Endothelial cell (in vitro differentiated cells): ENCODE measurements around the gene CYSTM1. TPM values are rescaled to one million over a fixed set of nuclear protein-coding genes. Genes with fewer than 3 reads are reported as not detected.

Source experiments
- DNase-seq: peaks from one replicate; pipeline ENCODE4 v3.0.0; 2021; ENCODE audit warnings: low spot score
- H3K27ac Mint-ChIP-seq: one replicate; pipeline ENCODE4 v1.8.0; 2021; ENCODE audit warnings: mixed read lengths, inconsistent platforms; ENCODE audit not compliant: unreplicated experiment
- H3K27me3 Mint-ChIP-seq: one replicate; pipeline ENCODE4 v1.8.0; 2021; ENCODE audit warnings: mild to moderate bottlenecking, moderate library complexity, mixed read lengths, inconsistent platforms; ENCODE audit not compliant: unreplicated experiment
- H3K36me3 Mint-ChIP-seq: one replicate; pipeline ENCODE4 v1.8.0; 2021; ENCODE audit warnings: mild to moderate bottlenecking, low read depth, mixed read lengths, inconsistent platforms; ENCODE audit not compliant: unreplicated experiment
- H3K4me1 Mint-ChIP-seq: one replicate; pipeline ENCODE4 v1.8.0; 2021; ENCODE audit warnings: mild to moderate bottlenecking, mixed read lengths, inconsistent platforms; ENCODE audit not compliant: unreplicated experiment
- H3K4me3 Mint-ChIP-seq: one replicate; pipeline ENCODE4 v1.8.0; 2021; ENCODE audit warnings: mild to moderate bottlenecking, mixed read lengths, inconsistent platforms; ENCODE audit not compliant: unreplicated experiment
- H3K9me3 Mint-ChIP-seq: one replicate; pipeline ENCODE4 v1.8.0; 2021; ENCODE audit warnings: mixed read lengths, inconsistent platforms; ENCODE audit not compliant: unreplicated experiment
- total RNA-seq: library from RNA; stranded (reverse); fragmentation: NEBNext Ultra II Directional; extraction: Animal tissue kit (Norgen Biotek cat#: 25700); gene quantifications from one replicate; pipeline ENCODE4 v1.2.1, GENCODE V29; 2021; ENCODE audit not compliant: unreplicated experiment
- TF ChIP-seq, protein P1 (sequence below): fragments of 200-600 bp; sonication (generic); IDR thresholded peaks from one replicate; pipeline ENCODE4 v1.5.0; 2021; ENCODE audit warnings: antibody characterized with exemption; ENCODE audit not compliant: unreplicated experiment

The CYSTM1 gene
- total RNA-seq, 1 donor from 2014 or later, result 21.7 TPM

DNA sequence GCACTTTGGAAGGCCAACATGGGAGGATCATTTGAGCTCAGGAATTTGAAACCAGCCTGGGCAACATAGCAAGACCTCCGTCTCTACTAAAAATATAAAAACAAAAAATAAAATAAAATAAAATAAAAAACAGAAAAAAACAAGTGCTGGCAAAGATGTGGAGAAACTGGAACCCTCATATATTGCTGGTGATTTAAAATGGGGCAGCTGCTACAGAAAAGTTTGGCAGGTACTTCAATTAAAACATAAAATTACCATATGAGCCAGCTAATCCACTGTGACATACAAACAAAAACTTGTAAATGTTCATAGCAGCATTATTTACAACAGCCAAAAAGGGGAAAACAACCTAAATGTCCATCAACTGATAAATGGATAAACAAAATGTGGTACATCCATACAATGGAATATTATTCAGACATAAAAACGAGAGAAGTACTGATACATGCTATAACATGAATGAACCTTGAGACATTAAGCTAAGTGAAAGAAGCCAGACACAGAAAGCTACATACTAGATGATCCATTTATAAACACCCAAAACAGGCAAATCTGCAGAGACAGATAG lies 85.2 kb downstream of the CYSTM1 start:
- DNase-seq, result no peak
- H3K36me3 Mint-ChIP-seq, result peaks cover 17% of the 10 kb centered on the region
- no peaks in the 10 kb centered on the region for H3K9me3 Mint-ChIP-seq
- H3K27me3 Mint-ChIP-seq, result peaks cover 2% of the 10 kb centered on the region
- TF ChIP-seq, protein P1, sequence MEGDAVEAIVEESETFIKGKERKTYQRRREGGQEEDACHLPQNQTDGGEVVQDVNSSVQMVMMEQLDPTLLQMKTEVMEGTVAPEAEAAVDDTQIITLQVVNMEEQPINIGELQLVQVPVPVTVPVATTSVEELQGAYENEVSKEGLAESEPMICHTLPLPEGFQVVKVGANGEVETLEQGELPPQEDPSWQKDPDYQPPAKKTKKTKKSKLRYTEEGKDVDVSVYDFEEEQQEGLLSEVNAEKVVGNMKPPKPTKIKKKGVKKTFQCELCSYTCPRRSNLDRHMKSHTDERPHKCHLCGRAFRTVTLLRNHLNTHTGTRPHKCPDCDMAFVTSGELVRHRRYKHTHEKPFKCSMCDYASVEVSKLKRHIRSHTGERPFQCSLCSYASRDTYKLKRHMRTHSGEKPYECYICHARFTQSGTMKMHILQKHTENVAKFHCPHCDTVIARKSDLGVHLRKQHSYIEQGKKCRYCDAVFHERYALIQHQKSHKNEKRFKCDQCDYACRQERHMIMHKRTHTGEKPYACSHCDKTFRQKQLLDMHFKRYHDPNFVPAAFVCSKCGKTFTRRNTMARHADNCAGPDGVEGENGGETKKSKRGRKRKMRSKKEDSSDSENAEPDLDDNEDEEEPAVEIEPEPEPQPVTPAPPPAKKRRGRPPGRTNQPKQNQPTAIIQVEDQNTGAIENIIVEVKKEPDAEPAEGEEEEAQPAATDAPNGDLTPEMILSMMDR, result no peak
- H3K4me3 Mint-ChIP-seq, result no peak overlapping the region
- H3K27ac Mint-ChIP-seq, result no peak overlapping the region
- H3K4me1 Mint-ChIP-seq, result peaks cover 9% of the 10 kb centered on the region

DNA sequence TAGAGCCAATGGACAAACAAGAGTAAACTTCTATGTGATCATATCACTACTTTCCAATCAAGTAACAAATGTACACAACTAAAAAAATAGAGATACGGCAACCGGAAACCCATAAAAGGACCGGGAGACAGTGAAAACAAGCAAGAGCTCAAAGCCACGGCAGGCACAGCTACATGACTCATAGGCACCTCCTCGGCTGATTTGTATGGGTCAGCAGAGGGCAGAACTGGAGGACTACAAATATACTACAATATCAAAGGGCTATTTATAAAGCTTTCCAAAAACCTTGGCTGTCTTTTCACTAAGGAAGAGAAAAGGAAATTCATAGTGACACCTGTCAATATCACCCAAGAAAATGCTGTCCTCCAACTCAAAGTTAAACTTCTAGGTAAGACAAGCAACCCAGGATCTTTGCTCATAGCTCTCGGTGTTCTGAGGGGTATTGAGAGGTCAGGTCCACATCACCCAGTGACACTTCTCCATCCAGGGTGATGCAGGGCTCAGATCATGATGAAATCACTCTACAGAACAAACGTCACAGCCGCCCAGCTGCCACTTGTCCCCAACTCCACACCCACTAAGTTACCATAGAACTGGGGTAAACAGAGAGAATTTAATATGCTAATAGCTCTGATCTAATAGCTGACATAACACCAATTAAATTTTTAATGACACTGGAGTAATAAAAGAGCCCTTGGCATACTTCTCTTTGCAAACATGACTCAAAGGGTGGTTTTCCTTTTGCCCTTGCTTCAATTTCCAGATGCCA lies 86.6 kb downstream of the CYSTM1 start:
- DNase-seq, result no peak
- Mint-ChIP-seq H3K27me3 (peaks cover 2% of the 10 kb centered on the region), H3K4me1 (peaks cover 18% of the 10 kb centered on the region), H3K27ac (no peak overlapping the region), H3K9me3 (no peaks in the 10 kb centered on the region), H3K4me3 (no peak overlapping the region), H3K36me3 (peaks cover 17% of the 10 kb centered on the region)
- TF ChIP-seq, protein P1, result no peak

DNA sequence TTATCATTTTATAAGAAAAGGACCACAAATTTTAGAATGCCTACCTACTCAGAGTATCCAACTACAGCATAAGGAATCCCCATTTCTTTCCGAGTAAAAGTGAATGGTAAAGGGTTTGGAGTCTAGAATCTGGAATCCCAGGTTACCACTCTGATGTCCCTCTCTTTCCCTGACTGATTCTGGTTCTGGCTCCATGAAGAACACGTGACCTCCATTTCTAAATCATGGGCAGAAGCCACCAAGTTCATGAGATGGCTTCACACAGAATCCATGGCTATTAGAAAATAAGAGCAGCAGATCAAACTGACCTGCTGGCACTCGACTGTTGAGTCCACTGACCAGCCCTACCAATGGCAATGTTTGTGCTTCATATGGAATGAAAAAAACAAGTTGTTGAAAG lies 87.2 kb downstream of the CYSTM1 start:
- DNase-seq, result no peak
- TF ChIP-seq, protein P1, result no peak
- no peak overlapping the region for H3K27ac Mint-ChIP-seq
- peaks cover 21% of the 10 kb centered on the region for H3K4me1 Mint-ChIP-seq
- no peak overlapping the region for H3K4me3 Mint-ChIP-seq
- no peaks in the 10 kb centered on the region for H3K9me3 Mint-ChIP-seq
- H3K27me3 Mint-ChIP-seq, result peaks cover 2% of the 10 kb centered on the region
- H3K36me3 Mint-ChIP-seq, result peaks cover 16% of the 10 kb centered on the region

DNA sequence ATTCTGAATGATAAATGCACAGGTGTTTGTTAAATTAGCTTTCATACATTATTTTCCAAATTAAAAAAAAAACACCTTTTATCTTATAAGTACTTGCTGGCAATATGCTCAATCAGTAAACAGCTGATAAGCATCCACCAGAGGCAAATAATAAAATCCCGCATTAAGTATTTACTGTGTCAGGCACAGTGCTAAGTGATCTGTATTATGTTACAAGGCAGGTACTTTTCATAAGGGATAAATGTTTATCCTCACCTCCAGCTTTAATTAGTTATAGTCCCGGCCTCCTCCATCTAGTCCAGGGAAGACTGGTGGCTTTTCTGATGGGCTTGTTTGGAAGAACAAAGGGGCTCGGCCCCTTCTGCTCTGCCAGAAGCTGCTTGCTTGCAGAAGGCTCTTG lies 87.9 kb downstream of the CYSTM1 start:
- H3K27ac Mint-ChIP-seq, result no peak overlapping the region
- peaks cover 2% of the 10 kb centered on the region for H3K27me3 Mint-ChIP-seq
- no peak overlapping the region for H3K4me3 Mint-ChIP-seq
- H3K36me3 Mint-ChIP-seq, result peaks cover 12% of the 10 kb centered on the region
- H3K4me1 Mint-ChIP-seq, result peaks cover 23% of the 10 kb centered on the region
- DNase-seq, result no peak
- no peaks in the 10 kb centered on the region for H3K9me3 Mint-ChIP-seq
- TF ChIP-seq, protein P1, result no peak

DNA sequence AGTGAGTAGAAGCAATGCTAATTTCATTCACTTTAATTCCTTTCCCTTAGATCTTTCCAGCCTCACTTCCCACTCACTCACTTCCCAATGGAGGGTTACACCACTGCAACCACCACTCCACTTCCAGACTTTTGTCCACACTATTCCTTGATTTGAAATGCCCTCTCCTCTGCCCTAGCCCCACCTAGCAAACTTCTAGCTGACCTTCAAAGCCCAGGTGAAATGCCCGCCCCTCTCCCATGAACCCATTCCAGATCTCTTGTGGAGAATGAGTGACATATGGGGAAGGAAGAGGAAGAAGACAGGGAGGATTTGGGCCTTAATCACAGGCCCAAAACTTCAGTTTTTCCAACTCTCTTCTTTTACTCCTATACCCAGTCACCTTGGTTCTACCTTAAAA lies 90.9 kb downstream of the CYSTM1 start:
- Mint-ChIP-seq H3K27me3 (peaks cover 2% of the 10 kb centered on the region), H3K4me1 (peaks cover 20% of the 10 kb centered on the region), H3K4me3 (no peak overlapping the region), H3K27ac (peak overlapping the region; percentile 48), H3K36me3 (no peaks in the 10 kb centered on the region), H3K9me3 (no peaks in the 10 kb centered on the region)
- TF ChIP-seq, protein P1, result no peak
- no peak for DNase-seq
